ENCODE data around the gene CBR3.

The CBR3 gene

DNA sequence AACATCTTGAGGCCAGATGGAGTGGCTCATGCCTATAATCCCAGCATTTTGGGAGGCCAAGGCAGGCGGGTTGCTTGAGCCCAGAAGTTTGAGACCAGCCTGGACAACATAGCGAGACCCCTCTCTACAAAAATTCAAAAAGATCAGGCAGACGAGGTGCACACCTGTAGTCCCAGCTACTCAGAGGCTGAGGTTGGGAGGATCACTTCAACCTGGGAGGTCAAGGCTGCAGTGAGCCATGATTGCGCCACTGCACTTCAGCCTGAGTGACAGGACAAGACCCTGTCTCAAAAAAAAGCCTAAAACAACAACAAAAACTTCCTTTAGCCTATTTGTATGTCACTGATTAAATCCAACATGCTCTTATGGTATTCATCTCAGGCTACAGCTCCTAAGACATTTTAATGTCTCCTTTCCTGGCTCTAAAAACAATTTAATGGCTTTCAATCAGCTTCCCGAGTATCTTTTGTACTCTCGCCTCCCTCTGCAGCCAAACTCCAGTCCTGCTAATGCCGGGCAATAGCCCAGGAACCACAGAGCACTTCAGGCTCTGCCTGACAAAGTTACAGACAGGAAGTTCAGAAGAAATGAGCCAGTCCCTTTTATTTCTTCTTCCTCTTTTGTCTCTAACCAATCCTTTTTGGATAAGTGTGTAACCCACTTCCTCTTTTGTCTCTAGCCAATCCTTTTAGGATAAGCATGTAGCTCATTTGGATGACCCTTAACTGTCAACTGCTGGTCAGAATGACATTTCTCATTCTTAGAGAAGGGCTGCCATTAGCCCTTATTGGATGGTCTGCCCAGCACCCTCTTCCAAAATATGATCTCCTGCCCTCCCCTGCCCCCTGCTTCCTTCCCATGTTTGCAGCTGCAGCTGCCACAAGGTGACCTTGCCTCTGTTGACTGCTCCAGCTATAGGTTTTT is 15.2 kb downstream of the CBR3 start:
- Histone ChIP-seq H3K4me2 (ENCODE audit: low read depth, low read length, poor library complexity, severe bottlenecking) (peak overlapping the region; percentile 74), H3K4me3 (ENCODE audit: low read length, poor library complexity, severe bottlenecking) (peak overlapping the region; percentile 39), H3K9me2 (replicated peaks; ENCODE audit: low read depth, low read length) (no peaks in the 10 kb centered on the region), H4K20me1 (ENCODE audit: insufficient read depth, low read length, poor library complexity, severe bottlenecking) (no peaks in the 10 kb centered on the region), H3K9me3 (ENCODE audit: insufficient read depth, low read depth, low read length) (no peaks in the 10 kb centered on the region), H3K79me2 (ENCODE audit: insufficient read depth, low read length) (no peaks in the 10 kb centered on the region), H3K36me3 (ENCODE audit: insufficient read depth, low read length) (no peaks in the 10 kb centered on the region), H3F3A (ENCODE audit: low read depth) (no peaks in the 10 kb centered on the region), H3K4me1 (ENCODE audit: insufficient read depth, low read length, poor library complexity, severe bottlenecking) (peaks cover 14% of the 10 kb centered on the region), H2AFZ (ENCODE audit: low read length) (peak overlapping the region; percentile 93), H3K9ac (ENCODE audit: low read depth, low read length, poor library complexity, severe bottlenecking) (peak overlapping the region; percentile 62), H3K27me3 (ENCODE audit: insufficient read depth, low read length, poor library complexity, severe bottlenecking) (no peaks in the 10 kb centered on the region)
- TF ChIP-seq EZH2phosphoT487 (IDR thresholded peaks at IDR 0.05; ENCODE audit: borderline replicate concordance) (no peak), CTCF (conservative IDR thresholded peaks at IDR 0.05; ENCODE audit: low read length) (no peak)

DNA sequence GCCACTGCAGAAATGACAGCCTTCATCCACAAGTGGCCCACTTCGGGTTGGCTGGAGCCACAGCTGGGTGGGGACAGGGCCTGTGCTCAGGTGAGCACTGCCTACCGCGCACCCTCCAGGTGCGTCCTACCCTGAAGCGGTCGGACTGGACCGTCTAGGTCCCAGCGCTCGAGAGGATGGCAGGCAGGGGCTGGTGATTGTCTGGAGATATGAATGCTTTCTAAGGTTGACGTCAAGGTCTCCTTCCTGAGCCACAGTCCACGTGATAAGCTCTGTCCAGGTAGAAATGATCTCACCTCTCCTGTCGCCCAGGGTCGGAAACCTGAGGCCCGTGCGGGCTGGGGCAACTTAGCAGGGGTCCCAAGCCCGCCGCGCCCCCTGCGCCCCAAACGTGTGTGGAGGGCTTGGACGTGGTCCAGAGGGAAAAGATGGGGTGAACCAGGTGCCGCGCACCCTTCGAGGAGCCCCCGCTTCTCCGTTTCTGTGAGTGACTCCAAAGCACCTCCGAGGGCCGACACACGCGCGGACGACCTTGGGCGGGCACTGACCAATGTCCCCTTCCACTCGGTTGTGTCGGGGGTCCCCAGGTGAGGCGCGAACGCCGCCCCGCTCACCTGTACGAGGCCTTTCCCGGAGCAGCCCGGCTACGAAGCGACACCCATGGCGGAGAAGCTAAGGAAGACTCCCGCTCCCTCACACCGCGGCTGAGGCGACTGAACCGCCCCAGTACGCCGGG is 20.9 kb downstream of the CBR3 start:
- H3K9me2 ChIP-seq (replicated peaks; ENCODE audit: low read depth, low read length) = no peaks in the 10 kb centered on the region
- peak overlapping the region; percentile 72 for H3K4me2 ChIP-seq (ENCODE audit: low read depth, low read length, poor library complexity, severe bottlenecking)
- no peak overlapping the region for H3K9ac ChIP-seq (ENCODE audit: low read depth, low read length, poor library complexity, severe bottlenecking)
- H3K36me3 ChIP-seq (ENCODE audit: insufficient read depth, low read length) = no peaks in the 10 kb centered on the region
- H3F3A ChIP-seq (ENCODE audit: low read depth) = no peaks in the 10 kb centered on the region
- peaks cover 12% of the 10 kb centered on the region; the same call in 1 of the 2 replicates for H3K79me2 ChIP-seq (ENCODE audit: insufficient read depth, low read length)
- peak overlapping the region; percentile 65 for H3K4me3 ChIP-seq (ENCODE audit: low read length, poor library complexity, severe bottlenecking)
- TF ChIP-seq EZH2phosphoT487 (IDR thresholded peaks at IDR 0.05; ENCODE audit: borderline replicate concordance) (no peak), CTCF (conservative IDR thresholded peaks at IDR 0.05; ENCODE audit: low read length) (no peak)
- no peaks in the 10 kb centered on the region for H3K9me3 ChIP-seq (ENCODE audit: insufficient read depth, low read depth, low read length)
- no peaks in the 10 kb centered on the region for H4K20me1 ChIP-seq (ENCODE audit: insufficient read depth, low read length, poor library complexity, severe bottlenecking)
- H2AFZ ChIP-seq (ENCODE audit: low read length) = 0 out of 2 replicates have a peak overlapping the region, but pooled peaks have one; percentile 28
- peaks cover 11% of the 10 kb centered on the region for H3K4me1 ChIP-seq (ENCODE audit: insufficient read depth, low read length, poor library complexity, severe bottlenecking)
- H3K27me3 ChIP-seq (ENCODE audit: insufficient read depth, low read length, poor library complexity, severe bottlenecking) = no peaks in the 10 kb centered on the region

GRCh38 chr21:36156339-36156814 is 21.5 kb downstream of the CBR3 start:
- Histone ChIP-seq H3K79me2 (ENCODE audit: insufficient read depth, low read length) (peaks cover 12% of the 10 kb centered on the region; the same call in 1 of the 2 replicates), H3K9ac (ENCODE audit: low read depth, low read length, poor library complexity, severe bottlenecking) (peak overlapping the region; percentile 71), H2AFZ (ENCODE audit: low read length) (peak overlapping the region; percentile 91; the same call in 1 of the 2 replicates)

More at GRCh38 chr21:36156339-36156814, 21.5 kb downstream of the CBR3 start:
- peak overlapping the region; percentile 92 for H3K4me2 ChIP-seq (ENCODE audit: low read depth, low read length, poor library complexity, severe bottlenecking)
- no peaks in the 10 kb centered on the region for H3K9me3 ChIP-seq (ENCODE audit: insufficient read depth, low read depth, low read length)
- peaks cover 8% of the 10 kb centered on the region for H3K4me1 ChIP-seq (ENCODE audit: insufficient read depth, low read length, poor library complexity, severe bottlenecking)
- no peaks in the 10 kb centered on the region for H3K9me2 ChIP-seq (replicated peaks; ENCODE audit: low read depth, low read length)
- no peaks in the 10 kb centered on the region for H3F3A ChIP-seq (ENCODE audit: low read depth)
- no peaks in the 10 kb centered on the region for H3K27me3 ChIP-seq (ENCODE audit: insufficient read depth, low read length, poor library complexity, severe bottlenecking)
- peak overlapping the region; percentile 96 for H3K4me3 ChIP-seq (ENCODE audit: low read length, poor library complexity, severe bottlenecking)
- H4K20me1 ChIP-seq (ENCODE audit: insufficient read depth, low read length, poor library complexity, severe bottlenecking) = no peaks in the 10 kb centered on the region
- no peaks in the 10 kb centered on the region for H3K36me3 ChIP-seq (ENCODE audit: insufficient read depth, low read length)
- TF ChIP-seq CTCF (conservative IDR thresholded peaks at IDR 0.05; ENCODE audit: low read length) (no peak), EZH2phosphoT487 (IDR thresholded peaks at IDR 0.05; ENCODE audit: borderline replicate concordance) (no peak)

Data from Loucy (cell line).